PFSK-1 (cell line): Measurements from ENCODE around the gene NECTIN4.

Source experiments
- FOXP2 ChIP-seq: optimal IDR thresholded peaks from 2 replicates; pipeline ENCODE3; 2011; ENCODE audit warnings: borderline replicate concordance, control low read depth, inconsistent platforms; ENCODE audit not compliant: insufficient read depth; ENCODE audit errors: extremely low read length, extremely low read depth
- POLR2AphosphoS5 ChIP-seq: IDR thresholded peaks from 2 replicates; pipeline ENCODE4 v1.6.1; 2012; ENCODE audit warnings: low read depth, mild to moderate bottlenecking, control low read depth, low read length, moderate library complexity
- REST ChIP-seq, 2 experiments: IDR thresholded peaks; 2 replicates each; pipeline versions ENCODE4 v1.6.1 to v1.8.0; 2011 to 2012; ENCODE audit warnings: low read depth in 2 of 2, low read length in 2 of 2, control low read depth in 1 of 2, inconsistent platforms in 1 of 2, mild to moderate bottlenecking in 1 of 2, moderate library complexity in 1 of 2; ENCODE audit not compliant: insufficient read depth in 1 of 2
- SIN3A ChIP-seq: IDR thresholded peaks from 2 replicates; pipeline ENCODE4 v1.6.1; 2012; ENCODE audit warnings: mild to moderate bottlenecking, low read length, moderate library complexity, borderline replicate concordance; ENCODE audit not compliant: insufficient read depth
- TAF1 ChIP-seq: IDR thresholded peaks from 2 replicates; pipeline ENCODE4 v1.6.1; 2012; ENCODE audit warnings: low read length, control low read depth, borderline replicate concordance; ENCODE audit not compliant: insufficient read depth

NECTIN4 gene

GRCh38 chr1:161092621-161093028, 3.3 kb upstream of the NECTIN4 start:
- TF ChIP-seq SIN3A (no peak), TAF1 (no peak), FOXP2 (no peak), REST (IDR thresholded peaks at IDR 0.05; ENCODE audit: insufficient read depth in 1 of 2, low read depth in 2 of 2, low read length in 2 of 2) (no peak), POLR2AphosphoS5 (no peak)

GRCh38 chr1:161091796-161092507, 2.6 kb upstream of the NECTIN4 start:
- TF ChIP-seq FOXP2: no peak

GRCh38 chr1:161091093-161091492, 1.7 kb upstream of the NECTIN4 start:
- TF ChIP-seq TAF1 (no peak), REST (IDR thresholded peaks at IDR 0.05; ENCODE audit: insufficient read depth in 1 of 2, low read depth in 2 of 2, low read length in 2 of 2) (no peak), FOXP2 (no peak), POLR2AphosphoS5 (no peak), SIN3A (no peak)

GRCh38 chr1:161090617-161091016, 1.3 kb upstream of the NECTIN4 start:
- TF ChIP-seq FOXP2 (no peak), SIN3A (no peak), TAF1 (no peak), REST (IDR thresholded peaks at IDR 0.05; ENCODE audit: insufficient read depth in 1 of 2, low read depth in 2 of 2, low read length in 2 of 2) (no peak), POLR2AphosphoS5 (no peak)

- TF ChIP-seq FOXP2 (no peak), POLR2AphosphoS5 (no peak), REST (IDR thresholded peaks at IDR 0.05; ENCODE audit: insufficient read depth in 1 of 2, low read depth in 2 of 2, low read length in 2 of 2) (no peak), SIN3A (no peak), TAF1 (no peak)
Measured at GRCh38 chr1:161089938-161090337, 580 bp upstream of the NECTIN4 start.
